ENCODE data around the gene KAZALD1.

The KAZALD1 gene

GRCh38 chr10:101067356-101068083 is 5.7 kb downstream of the KAZALD1 start:
- DNase-seq, result peak; percentile 87 to 89

GRCh38 chr10:101069441-101069840 is 7.7 kb downstream of the KAZALD1 start:
- DNase-seq, result no peak

- no peak for DNase-seq
These were observed 8.3 kb downstream of the KAZALD1 start for GRCh38 chr10:101070098-101070497.

- DNase-seq, result peak; percentile 44 to 50
These were observed 9.6 kb downstream of the KAZALD1 start for GRCh38 chr10:101071267-101071884.

- DNase-seq, result no peak
These were observed 10.2 kb downstream of the KAZALD1 start for GRCh38 chr10:101071885-101072433.

- no peak for DNase-seq
These were observed 11.1 kb downstream of the KAZALD1 start for GRCh38 chr10:101072923-101073322.

GRCh38 chr10:101073631-101074030 is 11.8 kb downstream of the KAZALD1 start:
- no peak for DNase-seq

- no peak for DNase-seq
These were observed 14.0 kb downstream of the KAZALD1 start for GRCh38 chr10:101075775-101076174.

GRCh38 chr10:101076630-101077029 is 14.8 kb downstream of the KAZALD1 start:
- DNase-seq, result no peak

GRCh38 chr10:101079874-101080273 is 18.1 kb downstream of the KAZALD1 start:
- DNase-seq, result no peak

GRCh38 chr10:101080933-101081931 is 19.4 kb downstream of the KAZALD1 start:
- DNase-seq, result no peak

- no peak for DNase-seq
These were observed 24.1 kb downstream of the KAZALD1 start for GRCh38 chr10:101085846-101086245.

GRCh38 chr10:101087376-101087775 is 25.6 kb downstream of the KAZALD1 start:
- no peak for DNase-seq

GRCh38 chr10:101087965-101088364 is 26.2 kb downstream of the KAZALD1 start:
- no peak for DNase-seq

GRCh38 chr10:101089520-101090299 is 27.9 kb downstream of the KAZALD1 start:
- DNase-seq, result no peak

- DNase-seq, result no peak
These were observed 28.8 kb downstream of the KAZALD1 start for GRCh38 chr10:101090597-101090996.

- DNase-seq, result no peak
These were observed 29.9 kb downstream of the KAZALD1 start for GRCh38 chr10:101091546-101092290.

- DNase-seq, result no peak
These were observed 31.1 kb downstream of the KAZALD1 start for GRCh38 chr10:101092881-101093354.

- no peak for DNase-seq
These were observed 32.5 kb downstream of the KAZALD1 start for GRCh38 chr10:101094121-101094879.

- DNase-seq, result no peak
These were observed 33.2 kb downstream of the KAZALD1 start for GRCh38 chr10:101095004-101095403.

All from activated T-cell treated with anti-CD3 and anti-CD28 coated beads, Interleukin-2, amount 50 U/mL, for 48 hours (primary cell).